ENCODE measurements around the gene ARID1B. TPM values are rescaled to one million over a fixed set of nuclear protein-coding genes. Genes with fewer than 3 reads are reported as not detected.

Gene ARID1B
- total and polyA plus RNA-seq, 12 donors, result 13.3 to 85.6 (median 50.9) TPM

DNA sequence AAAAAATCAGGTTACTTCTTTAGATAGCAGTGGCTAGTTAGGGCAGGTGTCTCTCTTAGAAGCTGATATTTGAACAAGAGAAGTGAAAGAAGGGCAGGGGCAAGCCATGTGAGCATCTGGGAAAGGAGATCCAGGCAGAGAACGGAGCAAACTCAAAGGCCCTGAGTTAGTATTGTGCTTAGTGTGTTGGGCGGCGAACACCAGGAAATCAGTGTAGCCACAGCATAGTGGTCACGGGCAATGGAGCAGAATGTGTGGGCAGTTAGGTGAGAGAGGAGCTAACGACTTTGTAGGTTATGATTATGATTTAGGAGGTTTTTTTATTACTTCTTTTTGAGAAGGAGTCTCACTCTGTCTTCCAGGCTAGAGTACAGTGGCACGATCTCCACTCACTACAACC, 316.9 kb downstream of the ARID1B start:
- TF ChIP-seq POLR2A (IDR thresholded peaks at IDR 0.05), result no peak
- TF ChIP-seq, protein P1, sequence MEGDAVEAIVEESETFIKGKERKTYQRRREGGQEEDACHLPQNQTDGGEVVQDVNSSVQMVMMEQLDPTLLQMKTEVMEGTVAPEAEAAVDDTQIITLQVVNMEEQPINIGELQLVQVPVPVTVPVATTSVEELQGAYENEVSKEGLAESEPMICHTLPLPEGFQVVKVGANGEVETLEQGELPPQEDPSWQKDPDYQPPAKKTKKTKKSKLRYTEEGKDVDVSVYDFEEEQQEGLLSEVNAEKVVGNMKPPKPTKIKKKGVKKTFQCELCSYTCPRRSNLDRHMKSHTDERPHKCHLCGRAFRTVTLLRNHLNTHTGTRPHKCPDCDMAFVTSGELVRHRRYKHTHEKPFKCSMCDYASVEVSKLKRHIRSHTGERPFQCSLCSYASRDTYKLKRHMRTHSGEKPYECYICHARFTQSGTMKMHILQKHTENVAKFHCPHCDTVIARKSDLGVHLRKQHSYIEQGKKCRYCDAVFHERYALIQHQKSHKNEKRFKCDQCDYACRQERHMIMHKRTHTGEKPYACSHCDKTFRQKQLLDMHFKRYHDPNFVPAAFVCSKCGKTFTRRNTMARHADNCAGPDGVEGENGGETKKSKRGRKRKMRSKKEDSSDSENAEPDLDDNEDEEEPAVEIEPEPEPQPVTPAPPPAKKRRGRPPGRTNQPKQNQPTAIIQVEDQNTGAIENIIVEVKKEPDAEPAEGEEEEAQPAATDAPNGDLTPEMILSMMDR (IDR thresholded peaks at IDR 0.05), result no peak
- Histone ChIP-seq H3K27ac (no peak overlapping the region), H3K9me3 (replicated peaks in 1 of 3) (no peaks in the 10 kb centered on the region), H3K4me1 (replicated peaks in 1 of 2) (no peaks in the 10 kb centered on the region), H3K27me3 (no peaks in the 10 kb centered on the region), H3K4me3 (no peak overlapping the region), H3K36me3 (replicated peaks in 1 of 2) (no peaks in the 10 kb centered on the region)
- intact Hi-C loops (cut with DNase I), result no loop called here
- 94 to 98% (median 96%) methylated on average over 6 of the region's 6 CpGs for WGBS, 4 donors
- DNase-seq, result no peak

DNA sequence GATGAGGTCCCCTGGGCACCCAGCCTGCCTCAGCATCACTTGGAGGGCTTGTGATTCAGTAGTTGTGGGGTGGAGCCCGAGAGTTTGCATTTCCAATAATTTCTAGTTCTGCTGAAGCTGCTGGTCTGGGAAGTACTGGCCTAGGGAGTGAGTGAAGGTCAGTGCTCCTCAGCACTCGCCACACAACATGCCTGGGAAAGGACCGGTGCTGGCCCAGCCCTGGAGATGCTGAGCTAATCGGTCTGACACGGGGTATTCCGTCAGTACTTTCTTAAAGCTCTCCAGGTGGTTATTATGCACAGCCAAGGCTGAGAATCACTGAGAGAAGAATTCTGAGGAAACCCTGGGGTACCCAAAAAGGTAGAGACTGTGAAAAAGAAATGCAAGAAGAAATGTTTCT, 317.9 kb downstream of the ARID1B start:
- no peaks in the 10 kb centered on the region for H3K27me3 ChIP-seq
- no peak for TF ChIP-seq POLR2A (IDR thresholded peaks at IDR 0.05)
- H3K36me3 ChIP-seq (replicated peaks in 1 of 2), result no peaks in the 10 kb centered on the region
- H3K4me3 ChIP-seq, result no peak overlapping the region
- intact Hi-C loops (cut with DNase I), result no loop called here
- no peak overlapping the region for H3K27ac ChIP-seq
- no peaks in the 10 kb centered on the region for H3K9me3 ChIP-seq (replicated peaks in 1 of 3)
- WGBS, 4 donors, result 90 to 92% (median 91%) methylated on average over 6 of the region's 6 CpGs
- DNase-seq, result no peak
- H3K4me1 ChIP-seq (replicated peaks in 1 of 2), result no peaks in the 10 kb centered on the region

DNA sequence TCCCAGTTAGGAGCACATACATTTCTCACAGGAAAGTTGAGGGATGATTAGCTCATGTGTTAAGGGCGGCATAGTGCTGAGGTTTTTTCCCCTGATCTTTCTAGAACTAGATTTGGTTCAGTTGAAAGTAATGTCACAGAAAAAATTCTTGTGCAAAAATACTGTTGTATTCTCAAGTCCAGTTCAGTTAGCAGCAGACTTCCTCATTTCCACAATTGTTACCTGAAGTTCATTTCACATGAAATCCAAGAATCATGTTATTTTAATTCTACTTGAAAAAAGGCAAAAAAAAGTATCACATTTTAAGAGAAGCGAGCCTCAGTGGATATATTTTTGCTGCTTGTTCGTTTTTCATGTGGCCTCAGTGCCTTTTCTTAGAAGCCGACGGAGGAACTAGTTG, 318.4 kb downstream of the ARID1B start:
- H3K4me3 ChIP-seq, result no peak overlapping the region
- no peaks in the 10 kb centered on the region for H3K36me3 ChIP-seq (replicated peaks in 1 of 2)
- WGBS, 4 donors, result 95 to 99% (median 96%) methylated on average over 5 of the region's 5 CpGs
- no peak overlapping the region for H3K27ac ChIP-seq
- intact Hi-C loops (cut with DNase I), result no loop called here
- no peak for DNase-seq
- H3K9me3 ChIP-seq (replicated peaks in 1 of 3), result no peaks in the 10 kb centered on the region
- no peaks in the 10 kb centered on the region for H3K27me3 ChIP-seq
- no peaks in the 10 kb centered on the region for H3K4me1 ChIP-seq (replicated peaks in 1 of 2)
- TF ChIP-seq, protein P1 (IDR thresholded peaks at IDR 0.05), result no peak
- no peak for TF ChIP-seq POLR2A (IDR thresholded peaks at IDR 0.05)

DNA sequence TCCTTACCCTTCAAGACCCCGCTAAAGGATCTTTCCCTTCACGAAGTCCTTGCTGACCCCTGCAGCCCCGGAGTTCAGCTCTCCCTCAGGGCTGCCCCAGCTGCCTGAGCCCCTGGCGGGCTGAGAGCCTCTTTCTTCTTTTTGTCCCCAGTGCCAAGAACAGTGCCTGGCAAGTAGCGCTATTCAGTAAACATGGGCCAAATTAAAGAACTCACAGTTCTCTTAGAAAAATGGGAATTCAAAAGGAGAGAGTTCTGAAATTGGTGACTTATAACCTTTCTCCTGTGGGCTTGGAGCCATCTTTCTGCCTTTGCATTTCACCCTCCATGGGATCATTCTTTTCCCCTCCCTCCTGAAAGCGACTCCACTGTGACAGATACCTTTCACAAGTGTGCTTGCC, 318.9 kb downstream of the ARID1B start:
- 89 to 98% (median 94%) methylated on average over 6 of the region's 6 CpGs for WGBS, 4 donors
- TF ChIP-seq, protein P1 (IDR thresholded peaks at IDR 0.05), result no peak
- no peak for TF ChIP-seq POLR2A (IDR thresholded peaks at IDR 0.05)
- Histone ChIP-seq H3K27me3 (no peaks in the 10 kb centered on the region), H3K36me3 (replicated peaks in 1 of 2) (no peaks in the 10 kb centered on the region), H3K9me3 (replicated peaks in 1 of 3) (no peaks in the 10 kb centered on the region), H3K4me1 (replicated peaks in 1 of 2) (no peaks in the 10 kb centered on the region), H3K27ac (no peak overlapping the region), H3K4me3 (no peak overlapping the region)
- DNase-seq, result no peak
- intact Hi-C loops (cut with DNase I), result no loop called here

DNA sequence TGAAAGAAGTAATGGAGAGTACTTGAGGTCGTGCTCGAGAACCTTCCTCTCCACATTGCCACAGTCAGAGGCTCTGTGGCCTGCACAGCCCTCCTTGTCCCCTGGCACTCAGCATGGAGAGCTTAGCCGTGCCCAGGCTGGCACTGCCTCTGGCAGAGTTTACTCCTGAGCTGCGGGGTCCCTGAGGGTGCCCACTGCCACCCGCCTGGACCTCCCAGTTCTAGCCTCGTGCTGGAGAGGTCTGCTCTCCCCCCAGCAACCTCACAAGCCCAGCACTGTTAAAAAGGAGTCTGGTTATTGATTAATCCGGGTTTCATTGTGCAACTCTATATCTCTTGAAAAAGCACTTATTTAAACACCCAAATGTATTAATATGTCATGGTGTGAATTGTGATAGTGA, 319.3 kb downstream of the ARID1B start:
- Histone ChIP-seq H3K4me3 (no peak overlapping the region), H3K36me3 (replicated peaks in 1 of 2) (no peaks in the 10 kb centered on the region), H3K27me3 (no peaks in the 10 kb centered on the region), H3K9me3 (replicated peaks in 1 of 3) (no peaks in the 10 kb centered on the region), H3K4me1 (replicated peaks in 1 of 2) (no peaks in the 10 kb centered on the region), H3K27ac (no peak overlapping the region)
- intact Hi-C loops (cut with DNase I), result no loop called here
- DNase-seq, result no peak
- 86 to 93% (median 93%) methylated on average over 7 of the region's 7 CpGs for WGBS, 4 donors
- TF ChIP-seq, protein P1 (IDR thresholded peaks at IDR 0.05), result no peak
- no peak for TF ChIP-seq POLR2A (IDR thresholded peaks at IDR 0.05)

Data from adrenal gland (tissue), 12 donors.